ENCODE data around the gene OTP.

DNA sequence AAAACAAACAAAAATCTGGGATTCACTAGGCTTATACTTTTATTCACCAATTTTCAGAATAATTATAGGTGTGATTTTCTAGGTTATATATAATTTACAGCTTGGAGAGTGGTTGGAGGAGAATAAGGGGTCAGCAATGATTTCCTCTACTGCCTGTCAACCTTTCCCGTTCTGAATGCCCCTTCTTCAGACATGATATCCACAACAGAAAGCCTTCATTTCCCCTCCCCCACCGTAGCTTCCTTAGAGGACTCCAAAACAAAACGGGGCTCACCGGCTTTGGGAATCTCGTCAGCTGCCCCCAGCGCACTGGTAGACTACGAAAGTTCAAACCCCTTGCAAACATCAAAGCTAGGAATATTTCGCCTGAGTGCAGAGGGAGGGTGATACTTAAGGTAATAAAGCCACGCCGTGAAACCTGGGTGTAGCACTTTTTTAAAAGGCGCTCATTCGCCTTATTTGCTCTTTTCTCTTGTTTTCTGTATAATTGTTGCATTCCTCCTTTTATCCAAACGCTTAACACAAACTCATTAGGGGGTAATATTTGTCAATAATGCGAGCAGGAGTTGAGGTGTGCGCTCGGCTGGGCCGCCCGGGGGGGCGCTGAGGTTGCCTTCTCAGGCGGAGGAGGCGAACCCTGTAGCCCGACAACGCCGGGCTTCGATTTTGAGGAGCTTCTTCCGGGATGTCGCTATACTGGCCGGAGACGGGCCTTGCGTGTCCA lies 2.4 kb downstream of the OTP start:
- TF ChIP-seq CTCF (IDR thresholded peaks at IDR 0.05; ENCODE audit: insufficient read depth, low read length) (no peak), GABPA (IDR thresholded peaks at IDR 0.05; ENCODE audit: low read depth) (no peak), POLR2AphosphoS5 (IDR thresholded peaks at IDR 0.05; ENCODE audit: low read depth) (no peak)

All from HL-60 (cell line).